Effector memory CD4-positive, alpha-beta T cell (primary cell): ENCODE results near the gene CAMK2D.

ENCODE experiments used
- DNase-seq, 3 donors: peaks; one replicate each; pipeline ENCODE4 v3.0.0-alpha.2; 2020
- H3K27ac ChIP-seq: 2 replicates; pipeline ENCODE4 v1.7.0; 2013; ENCODE audit warnings: mild to moderate bottlenecking, low read length, moderate library complexity; ENCODE audit not compliant: insufficient read depth, poor library complexity, severe bottlenecking
- H3K27me3 ChIP-seq: replicated peaks from 2 replicates; pipeline ENCODE4 v1.7.0; 2013; ENCODE audit warnings: mild to moderate bottlenecking, low read length; ENCODE audit not compliant: insufficient read depth, control insufficient read depth, poor library complexity, severe bottlenecking
- H3K36me3 ChIP-seq: 2 replicates; pipeline ENCODE4 v1.7.0; 2013; ENCODE audit warnings: mild to moderate bottlenecking, low read length, moderate library complexity; ENCODE audit not compliant: control insufficient read depth, insufficient read depth
- H3K4me1 ChIP-seq: 2 replicates; pipeline ENCODE4 v1.7.0; 2013; ENCODE audit warnings: low read length, mild to moderate bottlenecking; ENCODE audit not compliant: control insufficient read depth, insufficient read depth, poor library complexity, severe bottlenecking
- H3K4me3 ChIP-seq: 2 replicates; pipeline ENCODE4 v1.7.0; 2013; ENCODE audit warnings: low read length, low read depth, mild to moderate bottlenecking; ENCODE audit not compliant: insufficient read depth, poor library complexity, severe bottlenecking
- H3K9me3 ChIP-seq: 2 replicates; pipeline ENCODE4 v1.7.0; 2013; ENCODE audit warnings: mild to moderate bottlenecking, low read length, moderate library complexity; ENCODE audit not compliant: control insufficient read depth

CAMK2D gene

GRCh38 chr4:113621633-113622032 is 139.9 kb downstream of the CAMK2D start:
- Histone ChIP-seq H3K36me3 (no peaks in the 10 kb centered on the region), H3K27me3 (no peaks in the 10 kb centered on the region), H3K4me3 (no peak overlapping the region), H3K4me1 (no peaks in the 10 kb centered on the region), H3K27ac (no peak overlapping the region), H3K9me3 (no peaks in the 10 kb centered on the region)
- DNase-seq, result no peak

- Histone ChIP-seq H3K27ac (no peak overlapping the region), H3K36me3 (no peaks in the 10 kb centered on the region), H3K9me3 (no peaks in the 10 kb centered on the region), H3K4me1 (no peaks in the 10 kb centered on the region), H3K4me3 (no peak overlapping the region), H3K27me3 (no peaks in the 10 kb centered on the region)
- no peak for DNase-seq
These were observed 141.5 kb downstream of the CAMK2D start for GRCh38 chr4:113620032-113620431.

- no peaks in the 10 kb centered on the region for H3K9me3 ChIP-seq
- H3K36me3 ChIP-seq, result no peaks in the 10 kb centered on the region
- DNase-seq, result no peak
- no peaks in the 10 kb centered on the region for H3K4me1 ChIP-seq
- H3K27ac ChIP-seq, result no peak overlapping the region
- no peak overlapping the region for H3K4me3 ChIP-seq
- no peaks in the 10 kb centered on the region for H3K27me3 ChIP-seq
These were observed 142.0 kb downstream of the CAMK2D start for GRCh38 chr4:113619526-113619925.

- no peak for DNase-seq
- H3K4me3 ChIP-seq, result no peak overlapping the region
- no peaks in the 10 kb centered on the region for H3K36me3 ChIP-seq
- no peaks in the 10 kb centered on the region for H3K27me3 ChIP-seq
- H3K4me1 ChIP-seq, result no peaks in the 10 kb centered on the region
- no peaks in the 10 kb centered on the region for H3K9me3 ChIP-seq
- no peak overlapping the region for H3K27ac ChIP-seq
These were observed 143.3 kb downstream of the CAMK2D start for GRCh38 chr4:113618205-113618604.

- no peak overlapping the region for H3K4me3 ChIP-seq
- no peaks in the 10 kb centered on the region for H3K27me3 ChIP-seq
- no peak for DNase-seq
- no peak overlapping the region for H3K27ac ChIP-seq
- no peaks in the 10 kb centered on the region for H3K9me3 ChIP-seq
- no peaks in the 10 kb centered on the region for H3K36me3 ChIP-seq
- H3K4me1 ChIP-seq, result no peaks in the 10 kb centered on the region
These were observed 144.3 kb downstream of the CAMK2D start for GRCh38 chr4:113617195-113617594.

- no peak for DNase-seq
- H3K4me3 ChIP-seq, result no peak overlapping the region
- no peaks in the 10 kb centered on the region for H3K27me3 ChIP-seq
- H3K9me3 ChIP-seq, result no peaks in the 10 kb centered on the region
- no peaks in the 10 kb centered on the region for H3K4me1 ChIP-seq
- H3K27ac ChIP-seq, result no peak overlapping the region
- no peaks in the 10 kb centered on the region for H3K36me3 ChIP-seq
These were observed 145.1 kb downstream of the CAMK2D start for GRCh38 chr4:113616443-113616842.

- no peak overlapping the region for H3K27ac ChIP-seq
- H3K4me1 ChIP-seq, result no peaks in the 10 kb centered on the region
These were observed 147.1 kb downstream of the CAMK2D start for GRCh38 chr4:113614414-113614813.

GRCh38 chr4:113613503-113613902 is 148.0 kb downstream of the CAMK2D start:
- Histone ChIP-seq H3K4me3 (no peak overlapping the region), H3K27ac (no peak overlapping the region), H3K9me3 (no peaks in the 10 kb centered on the region), H3K4me1 (no peaks in the 10 kb centered on the region), H3K27me3 (no peaks in the 10 kb centered on the region), H3K36me3 (no peaks in the 10 kb centered on the region)
- DNase-seq, result no peak

More at GRCh38 chr4:113614414-113614813, 147.1 kb downstream of the CAMK2D start:
- no peaks in the 10 kb centered on the region for H3K36me3 ChIP-seq
- DNase-seq, result no peak
- no peak overlapping the region for H3K4me3 ChIP-seq
- no peaks in the 10 kb centered on the region for H3K27me3 ChIP-seq
- no peaks in the 10 kb centered on the region for H3K9me3 ChIP-seq

- Histone ChIP-seq H3K9me3 (no peaks in the 10 kb centered on the region), H3K36me3 (no peaks in the 10 kb centered on the region), H3K4me3 (no peak overlapping the region), H3K4me1 (no peaks in the 10 kb centered on the region), H3K27ac (no peak overlapping the region), H3K27me3 (no peaks in the 10 kb centered on the region)
- DNase-seq, result no peak
These were observed 151.0 kb downstream of the CAMK2D start for GRCh38 chr4:113610537-113610936.

GRCh38 chr4:113607998-113608397 is 153.5 kb downstream of the CAMK2D start:
- DNase-seq, result no peak
- H3K9me3 ChIP-seq, result no peaks in the 10 kb centered on the region
- H3K36me3 ChIP-seq, result no peaks in the 10 kb centered on the region
- H3K27ac ChIP-seq, result no peak overlapping the region
- H3K27me3 ChIP-seq, result no peaks in the 10 kb centered on the region
- no peak overlapping the region for H3K4me3 ChIP-seq
- no peaks in the 10 kb centered on the region for H3K4me1 ChIP-seq
